ENCODE results near the gene SLC2A3. TPM values are rescaled to one million over a fixed set of nuclear protein-coding genes. Genes with fewer than 3 reads are reported as not detected.
A peak's percentile ranks its signal among the peaks of the same experiment; 100 is the strongest.
"Not testable (repeated sequence)": the region's sequence is repeated elsewhere in the genome, so short reads cannot be mapped to it uniquely, and the experiment has no call there.

SLC2A3 gene
- total and polyA plus RNA-seq, 3 experiments from 2014 or later: 96.6 to 106 (median 105) TPM

- H3K9me3 ChIP-seq (ENCODE audit: low read length): no peaks in the 10 kb centered on the region
- H3K27me3 Mint-ChIP-seq: peaks cover 6 to 11% of the 10 kb centered on the region in 2 donors
- H3K36me3 Mint-ChIP-seq: no peaks in the 10 kb centered on the region
- H3K27ac Mint-ChIP-seq: no peak overlapping the region
- POLR2A ChIA-PET: interaction anchor here (0.6 kb wide), 1 partner anchor 103 kb away, joined by 3 read pairs; no protein-coding TSS in a partner anchor
- DNase-seq: no peak
- no peaks in the 10 kb centered on the region for H3K9me3 Mint-ChIP-seq
- H3K36me3 ChIP-seq (ENCODE audit: insufficient read depth, low read length): no peaks in the 10 kb centered on the region
- no peak overlapping the region for H3K4me3 ChIP-seq (ENCODE audit: low read length)
- CTCF ChIA-PET: no interaction called here
- no peak overlapping the region for H3K27ac ChIP-seq (ENCODE audit: low read depth, low read length)
- no peak overlapping the region for H3K4me3 Mint-ChIP-seq
- H3K27me3 ChIP-seq (ENCODE audit: insufficient read depth, low read length, poor library complexity, severe bottlenecking): no peaks in the 10 kb centered on the region
- H3K4me1 ChIP-seq (ENCODE audit: insufficient read depth, low read length): no peaks in the 10 kb centered on the region
- H3K4me1 Mint-ChIP-seq: no peaks in the 10 kb centered on the region
Observed at GRCh38 chr12:7884689-7885088, 51.3 kb downstream of the SLC2A3 start.

GRCh38 chr12:7881736-7882120 is 54.3 kb downstream of the SLC2A3 start:
- H3K36me3 ChIP-seq (ENCODE audit: insufficient read depth, low read length); DNase-seq; H3K4me3 ChIP-seq (ENCODE audit: low read length); H3K4me3 Mint-ChIP-seq; H3K9me3 Mint-ChIP-seq; H3K27ac ChIP-seq (ENCODE audit: low read depth, low read length); H3K27me3 Mint-ChIP-seq; H3K4me1 ChIP-seq (ENCODE audit: insufficient read depth, low read length); H3K9me3 ChIP-seq (ENCODE audit: low read length); H3K4me1 Mint-ChIP-seq; H3K27ac Mint-ChIP-seq; H3K36me3 Mint-ChIP-seq; CTCF ChIA-PET; H3K27me3 ChIP-seq (ENCODE audit: insufficient read depth, low read length, poor library complexity, severe bottlenecking); POLR2A ChIA-PET: not testable (repeated sequence)

GRCh38 chr12:7880952-7881735 is 54.8 kb downstream of the SLC2A3 start:
- CTCF ChIA-PET, POLR2A ChIA-PET: not testable (repeated sequence)

GRCh38 chr12:7879246-7879645 is 56.7 kb downstream of the SLC2A3 start:
- Mint-ChIP-seq H3K9me3 (no peaks in the 10 kb centered on the region), H3K27ac (no peak overlapping the region), H3K27me3 (no peaks in the 10 kb centered on the region), H3K36me3 (no peaks in the 10 kb centered on the region), H3K4me3 (no peak overlapping the region), H3K4me1 (no peaks in the 10 kb centered on the region)
- H3K4me3 ChIP-seq (ENCODE audit: low read length): no peak overlapping the region
- ChIA-PET POLR2A (no interaction called here), CTCF (no interaction called here)
- no peaks in the 10 kb centered on the region for H3K27me3 ChIP-seq (ENCODE audit: insufficient read depth, low read length, poor library complexity, severe bottlenecking)
- no peaks in the 10 kb centered on the region for H3K9me3 ChIP-seq (ENCODE audit: low read length)
- H3K27ac ChIP-seq (ENCODE audit: low read depth, low read length): no peak overlapping the region
- DNase-seq: no peak
- H3K4me1 ChIP-seq (ENCODE audit: insufficient read depth, low read length): no peaks in the 10 kb centered on the region
- no peaks in the 10 kb centered on the region for H3K36me3 ChIP-seq (ENCODE audit: insufficient read depth, low read length)

More at GRCh38 chr12:7880952-7881735, 54.8 kb downstream of the SLC2A3 start:
- not testable (repeated sequence) for H3K4me3 ChIP-seq (ENCODE audit: low read length); H3K4me1 ChIP-seq (ENCODE audit: insufficient read depth, low read length); H3K9me3 Mint-ChIP-seq; H3K4me3 Mint-ChIP-seq; DNase-seq; H3K9me3 ChIP-seq (ENCODE audit: low read length); H3K27ac ChIP-seq (ENCODE audit: low read depth, low read length); H3K4me1 Mint-ChIP-seq; H3K36me3 Mint-ChIP-seq; H3K27me3 ChIP-seq (ENCODE audit: insufficient read depth, low read length, poor library complexity, severe bottlenecking); H3K36me3 ChIP-seq (ENCODE audit: insufficient read depth, low read length); H3K27ac Mint-ChIP-seq; H3K27me3 Mint-ChIP-seq

- H3K9me3 Mint-ChIP-seq: no peaks in the 10 kb centered on the region
- Histone ChIP-seq H3K36me3 (ENCODE audit: insufficient read depth, low read length) (no peaks in the 10 kb centered on the region), H3K4me1 (ENCODE audit: insufficient read depth, low read length) (no peaks in the 10 kb centered on the region), H3K27me3 (ENCODE audit: insufficient read depth, low read length, poor library complexity, severe bottlenecking) (peaks cover 3% of the 10 kb centered on the region), H3K9me3 (ENCODE audit: low read length) (no peaks in the 10 kb centered on the region), H3K27ac (ENCODE audit: low read depth, low read length) (no peak overlapping the region), H3K4me3 (ENCODE audit: low read length) (no peak overlapping the region)
- H3K27me3 Mint-ChIP-seq: peaks cover 6 to 10% of the 10 kb centered on the region in 2 donors
- peaks cover 0 to 2% (median 0%) of the 10 kb centered on the region in 3 donors for H3K4me1 Mint-ChIP-seq
- DNase-seq: no peak
- ChIA-PET POLR2A (no interaction called here), CTCF (interaction anchor here (1.5 kb wide), 1 partner anchor 14 kb away, joined by 3 read pairs; no protein-coding TSS in a partner anchor)
- H3K27ac Mint-ChIP-seq: no peak overlapping the region
- H3K36me3 Mint-ChIP-seq: no peaks in the 10 kb centered on the region
- no peak overlapping the region for H3K4me3 Mint-ChIP-seq
Observed at GRCh38 chr12:7877420-7877819, 58.6 kb downstream of the SLC2A3 start.

- H3K27ac ChIP-seq (ENCODE audit: low read depth, low read length): no peak within 1 kb of the TSS
- H3K4me1 Mint-ChIP-seq: peaks cover 0 to 3% (median 0%) of the 10 kb centered on the region in 3 donors
- no peaks in the 10 kb centered on the region for H3K36me3 Mint-ChIP-seq
- H3K4me3 ChIP-seq (ENCODE audit: low read length): no peak within 1 kb of the TSS
- H3K9me3 ChIP-seq (ENCODE audit: low read length): no peaks in the 10 kb centered on the region
- H3K27me3 ChIP-seq (ENCODE audit: insufficient read depth, low read length, poor library complexity, severe bottlenecking): peaks cover 8% of the 10 kb centered on the region
- no peaks in the 10 kb centered on the region for H3K4me1 ChIP-seq (ENCODE audit: insufficient read depth, low read length)
- H3K4me3 Mint-ChIP-seq: peak within 1 kb of the TSS in 2 of 7 donors; percentile 32 to 38
- ChIA-PET CTCF (no interaction called here), POLR2A (no interaction called here)
- DNase-seq: no peak
- H3K36me3 ChIP-seq (ENCODE audit: insufficient read depth, low read length): no peaks in the 10 kb centered on the region
- H3K27ac Mint-ChIP-seq: peak within 1 kb of the TSS in 1 of 8 donors; percentile 44
- peaks cover 16 to 20% of the 10 kb centered on the region in 2 donors for H3K27me3 Mint-ChIP-seq
- no peaks in the 10 kb centered on the region for H3K9me3 Mint-ChIP-seq
Observed at GRCh38 chr12:7872566-7873319, 63.2 kb downstream of the SLC2A3 start, which contains the start of gene SLC2A14. Gene SLC2A14 (minus strand): TSS chr12:7872915. CDS start chr12:7869880, 3,035 bp downstream.

- Mint-ChIP-seq H3K27me3 (peaks cover 16 to 23% of the 10 kb centered on the region in 2 donors), H3K9me3 (no peaks in the 10 kb centered on the region), H3K36me3 (no peaks in the 10 kb centered on the region), H3K4me3 (no peak overlapping the region), H3K4me1 (peaks cover 0 to 3% (median 0%) of the 10 kb centered on the region in 3 donors), H3K27ac (peak overlapping the region in 1 of 8 donors; percentile 14)
- no peak overlapping the region for H3K27ac ChIP-seq (ENCODE audit: low read depth, low read length)
- DNase-seq: no peak
- no peaks in the 10 kb centered on the region for H3K9me3 ChIP-seq (ENCODE audit: low read length)
- CTCF ChIA-PET: no interaction called here
- POLR2A ChIA-PET: no interaction called here
- no peaks in the 10 kb centered on the region for H3K36me3 ChIP-seq (ENCODE audit: insufficient read depth, low read length)
- H3K4me3 ChIP-seq (ENCODE audit: low read length): no peak overlapping the region
- no peaks in the 10 kb centered on the region for H3K4me1 ChIP-seq (ENCODE audit: insufficient read depth, low read length)
- H3K27me3 ChIP-seq (ENCODE audit: insufficient read depth, low read length, poor library complexity, severe bottlenecking): peaks cover 8% of the 10 kb centered on the region
Observed at GRCh38 chr12:7870335-7870734, 65.7 kb downstream of the SLC2A3 start.
